Prostate gland (tissue), 2 donors: Measurements from ENCODE around the gene PCDHA6. TPM values are rescaled to one million over a fixed set of nuclear protein-coding genes. Genes with fewer than 3 reads are reported as not detected.
"Not testable (repeated sequence)": the region's sequence is repeated elsewhere in the genome, so short reads cannot be mapped to it uniquely, and the experiment has no call there.

Experiments
- DNase-seq: peaks from one replicate; pipeline ENCODE4 v3.0.0-alpha.2; 2019; ENCODE audit warnings: low spot score
- H3K27ac ChIP-seq, 2 donors: fragments of 200-600 bp; sonication (generic); 2 replicates each; pipeline ENCODE4 v1.5.1; 2017 to 2019
- H3K27me3 ChIP-seq: fragments of 200-600 bp; sonication (generic); replicated peaks from 2 replicates; pipeline ENCODE4 v1.5.1; 2019; ENCODE audit not compliant: insufficient read depth
- H3K36me3 ChIP-seq, 2 donors: fragments of 200-600 bp; sonication (generic); 1 replicate in 1 of 2; 2 replicates in 1 of 2; pipeline versions ENCODE4 v1.5.1 to v1.8.1; 2017 to 2019
- H3K4me1 ChIP-seq: fragments of 200-600 bp; sonication (generic); replicated peaks from 2 replicates; pipeline ENCODE4 v1.5.1; 2019
- H3K4me3 ChIP-seq, 2 donors: fragments of 200-600 bp; sonication (generic); 2 replicates each; pipeline ENCODE4 v1.5.1; 2017 to 2019
- H3K9me3 ChIP-seq: fragments of 200-600 bp; sonication (generic); 2 replicates; pipeline ENCODE4 v1.5.1; 2017
- POLR2A ChIP-seq: fragments of 450-650 bp; IDR thresholded peaks from one replicate; pipeline ENCODE4 v1.6.1; 2016; ENCODE audit warnings: antibody characterized with exemption, mild to moderate bottlenecking
- POLR2AphosphoS5 ChIP-seq: sonication (generic); formaldehyde crosslinking; IDR thresholded peaks from one replicate; pipeline ENCODE4 v1.6.1; 2017; ENCODE audit warnings: antibody characterized with exemption
- WGBS: methylation state at CpG from one replicate; pipeline ENCODE4 v1.1.5; 2018; 5-methylcytosine and 5-hydroxymethylcytosine counted together
- intact Hi-C: fragments of 100-400 bp; cut with DNase I; formaldehyde crosslinking; loops from one replicate; pipeline ENCODE4 v1.14.2; 2022
- total RNA-seq, 2 donors: library from RNA; depleted of rRNA; stranded (reverse); fragments of >200 nt; gene quantifications; one replicate each; pipeline ENCODE4 v1.1.0, GENCODE V29; 2016
- TF ChIP-seq, protein P1 (sequence below), 4 experiments: fragments of 200-600 bp in 2 of 4; fragments of 450-650 bp in 2 of 4; sonication (generic) in 2 of 4; IDR thresholded peaks; 1 replicate in 3 of 4; 2 replicates in 1 of 4; pipeline ENCODE4 v1.5.1; 2016 to 2019; ENCODE audit warnings: antibody characterized with exemption in 4 of 4, mild to moderate bottlenecking in 2 of 4, moderate library complexity in 2 of 4

The PCDHA6 gene
- total RNA-seq, 2 donors from 2014 or later, result 1.9 to 2.2 TPM

GRCh38 chr5:140800816-140801493 is 26.8 kb upstream of the PCDHA6 start, which contains the start of gene PCDHA3:
Gene PCDHA3, plus strand, starts transcription at chr5:140801057.
- Histone ChIP-seq H3K36me3 (no peaks in the 10 kb centered on the region), H3K9me3 (no peaks in the 10 kb centered on the region), H3K4me1 (no peaks in the 10 kb centered on the region), H3K27ac (no peak within 1 kb of the TSS), H3K4me3 (no peak within 1 kb of the TSS), H3K27me3 (peaks cover 5% of the 10 kb centered on the region)
- intact Hi-C loops, result no loop called here
- TF ChIP-seq POLR2AphosphoS5 (no peak), POLR2A (no peak)
- TF ChIP-seq, protein P1, sequence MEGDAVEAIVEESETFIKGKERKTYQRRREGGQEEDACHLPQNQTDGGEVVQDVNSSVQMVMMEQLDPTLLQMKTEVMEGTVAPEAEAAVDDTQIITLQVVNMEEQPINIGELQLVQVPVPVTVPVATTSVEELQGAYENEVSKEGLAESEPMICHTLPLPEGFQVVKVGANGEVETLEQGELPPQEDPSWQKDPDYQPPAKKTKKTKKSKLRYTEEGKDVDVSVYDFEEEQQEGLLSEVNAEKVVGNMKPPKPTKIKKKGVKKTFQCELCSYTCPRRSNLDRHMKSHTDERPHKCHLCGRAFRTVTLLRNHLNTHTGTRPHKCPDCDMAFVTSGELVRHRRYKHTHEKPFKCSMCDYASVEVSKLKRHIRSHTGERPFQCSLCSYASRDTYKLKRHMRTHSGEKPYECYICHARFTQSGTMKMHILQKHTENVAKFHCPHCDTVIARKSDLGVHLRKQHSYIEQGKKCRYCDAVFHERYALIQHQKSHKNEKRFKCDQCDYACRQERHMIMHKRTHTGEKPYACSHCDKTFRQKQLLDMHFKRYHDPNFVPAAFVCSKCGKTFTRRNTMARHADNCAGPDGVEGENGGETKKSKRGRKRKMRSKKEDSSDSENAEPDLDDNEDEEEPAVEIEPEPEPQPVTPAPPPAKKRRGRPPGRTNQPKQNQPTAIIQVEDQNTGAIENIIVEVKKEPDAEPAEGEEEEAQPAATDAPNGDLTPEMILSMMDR (IDR thresholded peaks at IDR 0.05), result peak in 1 of 4 experiments; percentile 36
- WGBS, result 17% methylated on average over 29 of the region's 29 CpGs
- no peak for DNase-seq

DNA sequence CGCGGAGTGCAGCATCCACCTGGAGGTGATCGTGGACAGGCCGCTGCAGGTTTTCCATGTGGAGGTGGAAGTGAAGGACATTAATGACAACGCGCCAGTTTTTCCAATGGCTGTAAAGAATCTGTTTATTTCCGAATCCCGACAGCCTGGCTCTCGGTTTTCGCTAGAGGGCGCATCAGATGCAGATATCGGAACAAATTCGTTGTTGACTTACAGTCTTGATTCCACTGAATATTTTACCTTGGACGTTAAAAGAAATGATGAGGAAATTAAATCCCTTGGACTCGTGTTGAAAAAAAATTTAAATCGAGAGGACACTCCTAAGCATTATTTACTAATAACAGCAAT is 26.3 kb upstream of the PCDHA6 start:
- DNase-seq, result no peak
- peaks cover 5% of the 10 kb centered on the region for H3K27me3 ChIP-seq
- intact Hi-C loops, result no loop called here
- H3K36me3 ChIP-seq, result no peaks in the 10 kb centered on the region
- H3K4me1 ChIP-seq, result no peaks in the 10 kb centered on the region
- H3K27ac ChIP-seq, result no peak overlapping the region
- no peaks in the 10 kb centered on the region for H3K9me3 ChIP-seq
- 13% methylated on average over 16 of the region's 16 CpGs for WGBS
- H3K4me3 ChIP-seq, result no peak overlapping the region
- TF ChIP-seq, protein P1 (IDR thresholded peaks at IDR 0.05), result no peak
- TF ChIP-seq POLR2A, result no peak
- TF ChIP-seq POLR2AphosphoS5, result no peak

GRCh38 chr5:140802381-140802780 is 25.4 kb upstream of the PCDHA6 start:
- H3K4me1 ChIP-seq, DNase-seq, H3K9me3 ChIP-seq, intact Hi-C loops, H3K36me3 ChIP-seq, H3K27me3 ChIP-seq, H3K27ac ChIP-seq, H3K4me3 ChIP-seq: not testable (repeated sequence)
- WGBS, result 42% methylated on average over 45 of the region's 45 CpGs

- no peak for TF ChIP-seq POLR2AphosphoS5
- TF ChIP-seq, protein P1 (IDR thresholded peaks at IDR 0.05), result no peak
- no peak for TF ChIP-seq POLR2A
- H3K4me1 ChIP-seq, result no peaks in the 10 kb centered on the region
- no peak for DNase-seq
- H3K9me3 ChIP-seq, result no peaks in the 10 kb centered on the region
- no peak overlapping the region for H3K27ac ChIP-seq
- no peaks in the 10 kb centered on the region for H3K36me3 ChIP-seq
- 45% methylated on average over 53 of the region's 53 CpGs for WGBS
- intact Hi-C loops, result no loop called here
- H3K4me3 ChIP-seq, result no peak overlapping the region
- H3K27me3 ChIP-seq, result peaks cover 5% of the 10 kb centered on the region
These were observed 24.9 kb upstream of the PCDHA6 start for GRCh38 chr5:140802781-140803271.

DNA sequence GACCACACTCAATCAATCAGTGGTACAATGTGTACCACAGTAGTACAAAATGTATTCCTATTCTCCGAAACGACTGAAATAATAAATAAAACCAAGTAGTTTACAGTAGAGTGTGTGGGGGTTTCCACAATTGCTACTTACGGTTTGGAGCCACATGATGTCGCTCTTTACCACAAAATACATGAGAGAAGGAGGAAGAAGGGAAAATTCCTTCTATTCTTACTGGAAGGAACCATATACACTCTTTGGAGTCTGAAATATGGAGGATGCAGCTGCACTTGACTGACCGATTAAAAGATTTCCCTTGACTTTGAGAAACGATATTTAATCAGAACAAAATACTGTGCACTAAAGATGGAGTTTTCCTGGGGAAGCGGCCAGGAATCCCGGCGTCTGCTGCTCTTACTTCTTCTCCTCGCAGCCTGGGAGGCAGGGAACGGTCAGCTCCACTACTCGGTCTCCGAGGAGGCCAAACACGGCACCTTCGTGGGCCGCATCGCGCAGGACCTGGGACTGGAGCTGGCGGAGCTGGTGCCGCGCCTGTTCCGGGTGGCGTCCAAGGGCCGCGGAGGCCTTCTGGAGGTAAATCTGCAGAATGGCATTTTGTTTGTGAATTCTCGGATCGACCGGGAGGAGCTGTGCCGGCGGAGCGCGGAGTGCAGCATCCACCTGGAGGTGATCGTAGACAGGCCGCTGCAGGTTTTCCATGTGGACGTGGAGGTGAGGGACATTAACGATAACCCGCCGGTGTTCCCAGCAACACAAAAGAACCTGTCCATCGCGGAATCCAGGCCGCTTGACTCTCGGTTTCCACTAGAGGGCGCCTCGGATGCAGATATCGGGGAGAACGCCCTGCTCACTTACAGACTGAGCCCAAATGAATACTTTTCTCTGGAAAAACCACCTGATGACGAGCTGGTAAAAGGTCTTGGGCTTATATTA is 20.7 kb upstream of the PCDHA6 start, which contains the start of gene PCDHA4:
Gene PCDHA4 (plus strand): TSS at position 235 of the 942 bp plus-strand sequence.
- H3K4me1 ChIP-seq, result no peaks in the 10 kb centered on the region
- H3K36me3 ChIP-seq, result no peaks in the 10 kb centered on the region
- no peak for DNase-seq
- H3K9me3 ChIP-seq, result no peaks in the 10 kb centered on the region
- H3K4me3 ChIP-seq, result peak within 1 kb of the TSS in 1 of 2 donors; percentile 17
- TF ChIP-seq POLR2A (no peak), POLR2AphosphoS5 (no peak)
- TF ChIP-seq, protein P1 (IDR thresholded peaks at IDR 0.05), result peak in 1 of 4 experiments; percentile 31
- intact Hi-C loops, result no loop called here
- H3K27me3 ChIP-seq, result no peaks in the 10 kb centered on the region
- 20% methylated on average over 45 of the region's 47 CpGs for WGBS
- no peak within 1 kb of the TSS for H3K27ac ChIP-seq

- H3K4me1 ChIP-seq, H3K27me3 ChIP-seq, H3K36me3 ChIP-seq, intact Hi-C loops, DNase-seq, H3K27ac ChIP-seq, H3K9me3 ChIP-seq, H3K4me3 ChIP-seq: not testable (repeated sequence)
- 58% methylated on average over 61 of the region's 62 CpGs for WGBS
These were observed 19.4 kb upstream of the PCDHA6 start for GRCh38 chr5:140808241-140808888.
